IPS-18c (cell line): ENCODE measurements around the gene PANX2.

Source experiments
- H3K4me3 ChIP-seq: 2 replicates; pipeline ENCODE4 v1.7.0; 2013; ENCODE audit warnings: low read depth, mild to moderate bottlenecking, low read length, moderate library complexity; ENCODE audit not compliant: insufficient read depth
- H3K9me3 ChIP-seq: one replicate; pipeline ENCODE4 v1.6.1; 2013; ENCODE audit warnings: mild to moderate bottlenecking, low read length, moderate library complexity; ENCODE audit not compliant: control insufficient read depth, insufficient read depth

The PANX2 gene

GRCh38 chr22:50226063-50226874, 55.7 kb downstream of the PANX2 start:
- Histone ChIP-seq H3K9me3 (peaks cover 2% of the 10 kb centered on the region), H3K4me3 (no peak overlapping the region)

GRCh38 chr22:50226875-50227165, 56.3 kb downstream of the PANX2 start:
- Histone ChIP-seq H3K9me3 (no peaks in the 10 kb centered on the region), H3K4me3 (no peak overlapping the region)

GRCh38 chr22:50227579-50228215, 57.2 kb downstream of the PANX2 start:
- H3K4me3 ChIP-seq = no peak overlapping the region
- no peaks in the 10 kb centered on the region for H3K9me3 ChIP-seq

DNA sequence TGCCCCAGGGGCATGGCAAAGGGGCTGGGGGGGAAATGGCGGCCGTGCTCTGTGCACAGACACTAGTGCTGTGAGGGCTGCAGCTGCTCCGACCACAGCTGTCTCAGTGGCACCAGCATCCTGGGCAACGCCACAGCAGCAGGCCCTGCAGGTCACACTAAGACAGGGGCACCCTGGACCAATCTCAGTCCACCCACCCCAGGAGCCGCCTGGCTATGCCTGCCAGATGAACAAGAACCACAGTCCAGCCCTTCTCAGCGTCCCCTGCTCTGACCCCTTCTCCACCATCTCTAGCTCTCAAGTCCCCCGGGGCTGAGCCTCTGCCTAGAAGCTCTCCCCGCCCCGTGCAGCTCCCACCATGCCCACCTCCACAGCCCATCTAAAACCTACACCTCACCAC, 57.8 kb downstream of the PANX2 start:
- Histone ChIP-seq H3K9me3 (no peaks in the 10 kb centered on the region), H3K4me3 (no peak overlapping the region)

DNA sequence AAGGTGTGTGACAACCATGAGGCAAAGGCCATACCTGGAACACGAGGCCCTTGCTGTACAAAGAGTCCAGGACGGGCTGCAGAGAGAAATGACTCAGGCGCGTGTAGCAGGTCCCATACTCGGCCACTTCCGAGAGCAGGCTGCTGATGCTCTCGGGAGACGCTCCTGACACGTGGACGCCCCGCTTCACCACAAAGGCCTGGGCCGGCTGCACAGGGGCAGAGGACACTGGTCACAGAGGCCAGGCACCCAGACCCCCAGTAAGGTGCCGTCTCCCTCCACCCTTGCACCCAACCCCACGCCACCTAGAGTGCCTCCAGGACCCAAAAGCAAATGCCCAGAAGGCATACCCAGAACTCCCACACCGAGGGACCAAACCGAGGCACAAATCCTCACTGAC, 58.8 kb downstream of the PANX2 start:
- no peak overlapping the region for H3K4me3 ChIP-seq
- no peaks in the 10 kb centered on the region for H3K9me3 ChIP-seq
